Smooth muscle cell (in vitro differentiated cells): Measurements from ENCODE around the gene CMYA5. TPM values are rescaled to one million over a fixed set of nuclear protein-coding genes. Genes with fewer than 3 reads are reported as not detected.
"Not testable (repeated sequence)": the region's sequence is repeated elsewhere in the genome, so short reads cannot be mapped to it uniquely, and the experiment has no call there.

Experiments used
- DNase-seq: peaks from one replicate; lab custom pipeline; 2025; ENCODE audit not compliant: unreplicated experiment; lab: John Stamatoyannopoulos, UW
- H2AFZ ChIP-seq: fragments of 200-600 bp; sonication (generic); 2 replicates; pipeline ENCODE4 v1.6.0; 2016; ENCODE audit warnings: antibody characterized with exemption, low read depth, mild to moderate bottlenecking
- H3F3A ChIP-seq: fragments of 200-600 bp; sonication (generic); 2 replicates; pipeline ENCODE4 v1.6.0; 2017; ENCODE audit warnings: antibody characterized with exemption, low read depth
- H3K27ac ChIP-seq: fragments of 200-600 bp; sonication (generic); 2 replicates; pipeline ENCODE4 v1.5.1; 2016; ENCODE audit warnings: low read depth, mild to moderate bottlenecking
- H3K27me3 ChIP-seq: fragments of 200-600 bp; sonication (generic); 2 replicates; pipeline ENCODE4 v1.6.1; 2016; ENCODE audit warnings: low read depth, mild to moderate bottlenecking
- H3K36me3 ChIP-seq: fragments of 200-600 bp; sonication (generic); 2 replicates; pipeline ENCODE4 v1.5.1; 2016; ENCODE audit warnings: low read depth
- H3K4me1 ChIP-seq: fragments of 200-600 bp; sonication (generic); 2 replicates; pipeline ENCODE4 v1.5.1; 2016; ENCODE audit warnings: low read depth
- H3K4me2 ChIP-seq: fragments of 200-600 bp; sonication (generic); 2 replicates; pipeline ENCODE4 v1.6.0; 2016; ENCODE audit warnings: mild to moderate bottlenecking
- H3K4me3 ChIP-seq: fragments of 200-600 bp; sonication (generic); 2 replicates; pipeline ENCODE4 v1.5.1; 2016; ENCODE audit warnings: mild to moderate bottlenecking
- H3K79me2 ChIP-seq: fragments of 200-600 bp; sonication (generic); 2 replicates; pipeline ENCODE4 v1.6.0; 2016; ENCODE audit warnings: low read depth, mild to moderate bottlenecking
- H3K9ac ChIP-seq: fragments of 200-600 bp; sonication (generic); 2 replicates; pipeline ENCODE4 v1.6.0; 2016; ENCODE audit warnings: low read depth
- H3K9me3 ChIP-seq: fragments of 200-600 bp; sonication (generic); replicated peaks from 2 replicates; pipeline ENCODE4 v1.5.1; 2016; ENCODE audit warnings: low read depth
- H4K20me1 ChIP-seq: fragments of 200-600 bp; sonication (generic); 2 replicates; pipeline ENCODE4 v1.6.0; 2016; ENCODE audit warnings: low read depth
- CTCF ChIP-seq: fragments of 200-600 bp; sonication (generic); IDR thresholded peaks from 2 replicates; pipeline ENCODE4 v1.5.1; 2017; ENCODE audit warnings: borderline replicate concordance, mild to moderate bottlenecking, antibody characterized with exemption; ENCODE audit not compliant: insufficient read depth, poor library complexity, severe bottlenecking
- WGBS: methylation state at CpG from one replicate; pipeline ENCODE4 v1.1.7; 2016; ENCODE audit warnings: low lambda C conversion rate; 5-methylcytosine and 5-hydroxymethylcytosine counted together
- polyA plus RNA-seq: library from polyadenylated mRNA; unstranded; fragments of >200 nt; fragmentation: Nextera tagmentation; extraction: Ambion mirVana; gene quantifications from 2 replicates; pipeline ENCODE4 v1.2.1, GENCODE V29; 2016
- total RNA-seq: library from RNA; depleted of rRNA; stranded (reverse); fragments of >200 nt; gene quantifications from 2 replicates; pipeline ENCODE4 v1.2.3, GENCODE V29; 2014

The CMYA5 gene
- total and polyA plus RNA-seq, 2 experiments from 2014 or later = 0.31 to 1.9 TPM

- Histone ChIP-seq H3K79me2 (no peaks in the 10 kb centered on the region), H3K4me3 (no peak overlapping the region), H3K36me3 (no peaks in the 10 kb centered on the region), H3F3A (no peaks in the 10 kb centered on the region), H3K27ac (no peak overlapping the region), H4K20me1 (no peaks in the 10 kb centered on the region), H3K4me2 (no peak overlapping the region), H2AFZ (no peak overlapping the region), H3K27me3 (no peaks in the 10 kb centered on the region), H3K9ac (no peak overlapping the region), H3K4me1 (peaks cover 3% of the 10 kb centered on the region), H3K9me3 (no peaks in the 10 kb centered on the region)
- WGBS = 79% methylated on average over 1 of the region's 1 CpG
- DNase-seq = no peak
- TF ChIP-seq CTCF = no peak
Observed at GRCh38 chr5:79703381-79703645, 13.7 kb downstream of the CMYA5 start.

GRCh38 chr5:79704553-79704952, 14.9 kb downstream of the CMYA5 start:
- TF ChIP-seq CTCF = no peak
- no peaks in the 10 kb centered on the region for H3K79me2 ChIP-seq
- peaks cover 3% of the 10 kb centered on the region for H3K4me1 ChIP-seq
- no peak overlapping the region for H3K4me2 ChIP-seq
- no peak overlapping the region for H3K9ac ChIP-seq
- H3K9me3 ChIP-seq = no peaks in the 10 kb centered on the region
- H4K20me1 ChIP-seq = no peaks in the 10 kb centered on the region
- no peak overlapping the region for H3K4me3 ChIP-seq
- no peak overlapping the region for H2AFZ ChIP-seq
- no peak for DNase-seq
- no peaks in the 10 kb centered on the region for H3F3A ChIP-seq
- no peak overlapping the region for H3K27ac ChIP-seq
- H3K27me3 ChIP-seq = no peaks in the 10 kb centered on the region
- no peaks in the 10 kb centered on the region for H3K36me3 ChIP-seq

- DNase-seq = no peak
- Histone ChIP-seq H3K4me2 (no peak overlapping the region), H3K27ac (no peak overlapping the region), H3K36me3 (no peaks in the 10 kb centered on the region), H4K20me1 (no peaks in the 10 kb centered on the region), H3K27me3 (no peaks in the 10 kb centered on the region), H3K79me2 (no peaks in the 10 kb centered on the region), H3F3A (no peaks in the 10 kb centered on the region), H3K9ac (no peak overlapping the region), H2AFZ (no peak overlapping the region), H3K4me1 (peaks cover 3% of the 10 kb centered on the region), H3K9me3 (no peaks in the 10 kb centered on the region), H3K4me3 (no peak overlapping the region)
- WGBS = 95% methylated on average over 3 of the region's 3 CpGs
- no peak for TF ChIP-seq CTCF
Observed at GRCh38 chr5:79705632-79706031, 16.0 kb downstream of the CMYA5 start.

GRCh38 chr5:79706317-79706716, 16.7 kb downstream of the CMYA5 start:
- 85% methylated on average over 8 of the region's 8 CpGs for WGBS
- not testable (repeated sequence) for H2AFZ ChIP-seq, H3K4me2 ChIP-seq

More at GRCh38 chr5:79706317-79706716, 16.7 kb downstream of the CMYA5 start:
- not testable (repeated sequence) for H3K9ac ChIP-seq, H3K36me3 ChIP-seq, H3K27ac ChIP-seq, H3K27me3 ChIP-seq, H3K79me2 ChIP-seq, H3K9me3 ChIP-seq, H3K4me3 ChIP-seq, DNase-seq, H3F3A ChIP-seq, H3K4me1 ChIP-seq, H4K20me1 ChIP-seq
